ENCODE results near the gene PDCL3. TPM values are rescaled to one million over a fixed set of nuclear protein-coding genes. Genes with fewer than 3 reads are reported as not detected.

PDCL3 gene
- total RNA-seq, 1 donor from 2014 or later: 25.3 TPM

DNA sequence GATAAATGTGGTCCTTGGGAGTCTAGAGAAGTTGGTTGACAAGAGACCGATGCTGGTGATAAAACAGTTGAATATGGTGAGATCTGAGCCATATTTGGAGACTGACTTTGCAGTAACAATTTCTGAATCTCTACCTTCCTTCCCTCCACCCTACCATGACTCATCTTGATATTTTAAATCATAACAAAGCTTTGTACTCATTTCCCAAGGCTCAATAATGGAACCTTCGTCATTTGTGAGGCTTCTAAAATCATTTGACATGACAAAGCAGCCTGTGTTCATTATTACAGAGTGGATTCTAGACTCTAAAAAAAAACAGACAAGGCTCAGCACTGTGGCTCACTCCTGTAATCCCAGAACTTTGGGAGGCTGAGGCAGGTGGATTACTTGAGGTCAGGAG is 38.5 kb upstream of the PDCL3 start:
- H3K27me3 ChIP-seq (ENCODE audit: control insufficient read depth, insufficient read depth, low read length): no peaks in the 10 kb centered on the region
- H3K36me3 ChIP-seq (ENCODE audit: control insufficient read depth, insufficient read depth, low read length): no peaks in the 10 kb centered on the region
- H3K4me3 ChIP-seq (ENCODE audit: low read depth, low read length): no peak overlapping the region
- no peak for FAIRE-seq
- no peak for DNase-seq (ENCODE audit: low read depth)
- TF ChIP-seq, protein P1, sequence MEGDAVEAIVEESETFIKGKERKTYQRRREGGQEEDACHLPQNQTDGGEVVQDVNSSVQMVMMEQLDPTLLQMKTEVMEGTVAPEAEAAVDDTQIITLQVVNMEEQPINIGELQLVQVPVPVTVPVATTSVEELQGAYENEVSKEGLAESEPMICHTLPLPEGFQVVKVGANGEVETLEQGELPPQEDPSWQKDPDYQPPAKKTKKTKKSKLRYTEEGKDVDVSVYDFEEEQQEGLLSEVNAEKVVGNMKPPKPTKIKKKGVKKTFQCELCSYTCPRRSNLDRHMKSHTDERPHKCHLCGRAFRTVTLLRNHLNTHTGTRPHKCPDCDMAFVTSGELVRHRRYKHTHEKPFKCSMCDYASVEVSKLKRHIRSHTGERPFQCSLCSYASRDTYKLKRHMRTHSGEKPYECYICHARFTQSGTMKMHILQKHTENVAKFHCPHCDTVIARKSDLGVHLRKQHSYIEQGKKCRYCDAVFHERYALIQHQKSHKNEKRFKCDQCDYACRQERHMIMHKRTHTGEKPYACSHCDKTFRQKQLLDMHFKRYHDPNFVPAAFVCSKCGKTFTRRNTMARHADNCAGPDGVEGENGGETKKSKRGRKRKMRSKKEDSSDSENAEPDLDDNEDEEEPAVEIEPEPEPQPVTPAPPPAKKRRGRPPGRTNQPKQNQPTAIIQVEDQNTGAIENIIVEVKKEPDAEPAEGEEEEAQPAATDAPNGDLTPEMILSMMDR (IDR thresholded peaks at IDR 0.05; ENCODE audit: insufficient read depth, low read length, severe bottlenecking): no peak

DNA sequence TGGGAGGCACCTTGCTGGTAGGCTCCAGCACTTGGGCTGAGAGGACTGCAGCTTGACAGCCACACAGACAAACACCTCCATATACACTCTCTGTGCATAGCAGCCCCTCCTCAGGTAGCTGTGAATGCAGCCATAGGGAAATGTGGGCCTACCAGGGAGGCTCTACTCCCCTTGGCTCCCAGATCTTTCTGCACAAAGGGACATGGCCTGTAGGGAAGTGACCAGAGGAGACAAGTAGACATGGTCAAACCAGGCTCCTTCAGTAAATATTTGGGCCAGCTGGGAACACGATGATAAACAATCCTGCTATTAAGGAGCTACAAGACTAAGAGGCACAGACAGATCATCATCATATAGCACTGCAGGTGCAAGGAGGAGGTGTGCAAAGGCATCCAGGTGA is 35.9 kb upstream of the PDCL3 start:
- no peaks in the 10 kb centered on the region for H3K27me3 ChIP-seq (ENCODE audit: control insufficient read depth, insufficient read depth, low read length)
- no peak for DNase-seq (ENCODE audit: low read depth)

DNA sequence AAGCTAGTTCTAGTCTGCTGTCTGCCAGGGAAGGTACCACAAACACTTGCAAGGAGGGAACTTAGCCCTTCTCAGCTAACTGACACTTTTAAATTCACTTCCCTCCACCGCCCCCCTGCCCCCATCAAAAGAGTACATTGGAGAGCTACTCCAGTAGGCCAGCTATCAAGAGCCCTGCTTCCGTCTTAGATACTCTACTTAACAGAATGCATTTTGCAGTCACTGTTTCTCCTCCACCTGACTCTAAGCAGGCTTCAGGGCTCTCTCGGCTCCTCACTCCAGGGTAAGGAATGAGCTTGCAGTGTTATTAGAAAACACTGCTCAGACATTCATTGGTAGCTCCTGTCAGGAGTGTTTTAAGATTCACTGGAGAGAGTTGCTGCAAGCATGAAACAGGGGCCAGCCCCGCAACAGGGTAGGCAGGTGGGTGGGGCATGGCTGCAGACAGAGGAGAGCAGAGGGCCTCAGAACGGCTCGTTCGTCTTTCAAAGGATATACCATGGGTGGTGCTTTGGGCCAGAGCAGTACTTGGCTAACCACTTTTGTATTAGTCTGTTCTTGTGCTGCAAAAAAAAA is 35.3 kb upstream of the PDCL3 start:
- Histone ChIP-seq H3K27me3 (ENCODE audit: control insufficient read depth, insufficient read depth, low read length) (no peaks in the 10 kb centered on the region), H3K4me3 (ENCODE audit: low read depth, low read length) (no peak overlapping the region), H3K36me3 (ENCODE audit: control insufficient read depth, insufficient read depth, low read length) (no peaks in the 10 kb centered on the region)
- no peak for FAIRE-seq
- DNase-seq (ENCODE audit: low read depth): no peak
- TF ChIP-seq, protein P1 (IDR thresholded peaks at IDR 0.05; ENCODE audit: insufficient read depth, low read length, severe bottlenecking): no peak

More for the DNA sequence above, 35.9 kb upstream of the PDCL3 start:
- H3K36me3 ChIP-seq (ENCODE audit: control insufficient read depth, insufficient read depth, low read length): no peaks in the 10 kb centered on the region
- no peak for FAIRE-seq
- no peak overlapping the region for H3K4me3 ChIP-seq (ENCODE audit: low read depth, low read length)
- TF ChIP-seq, protein P1 (IDR thresholded peaks at IDR 0.05; ENCODE audit: insufficient read depth, low read length, severe bottlenecking): no peak

DNA sequence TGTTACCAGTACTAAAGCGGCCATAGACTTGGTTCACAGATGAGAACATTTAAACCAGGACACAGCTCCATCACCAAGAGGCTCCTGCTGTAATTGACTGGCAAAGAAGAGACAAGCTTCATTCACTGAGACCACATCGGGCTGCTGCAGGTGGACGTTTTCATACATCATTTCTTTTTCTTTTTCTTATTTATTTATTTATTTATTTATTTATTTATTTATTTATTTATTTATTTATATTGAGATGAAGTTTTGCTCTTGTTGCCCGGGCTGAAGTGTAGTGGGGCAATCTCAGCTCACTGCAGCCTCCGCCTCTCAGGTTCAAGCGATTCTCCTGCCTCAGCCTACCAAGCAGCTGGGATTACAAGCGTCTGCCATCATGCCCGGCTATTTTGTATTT is 33.6 kb upstream of the PDCL3 start:
- FAIRE-seq: no peak
- no peak overlapping the region for H3K4me3 ChIP-seq (ENCODE audit: low read depth, low read length)
- no peaks in the 10 kb centered on the region for H3K36me3 ChIP-seq (ENCODE audit: control insufficient read depth, insufficient read depth, low read length)
- no peaks in the 10 kb centered on the region for H3K27me3 ChIP-seq (ENCODE audit: control insufficient read depth, insufficient read depth, low read length)
- TF ChIP-seq, protein P1 (IDR thresholded peaks at IDR 0.05; ENCODE audit: insufficient read depth, low read length, severe bottlenecking): no peak
- DNase-seq (ENCODE audit: low read depth): no peak

DNA sequence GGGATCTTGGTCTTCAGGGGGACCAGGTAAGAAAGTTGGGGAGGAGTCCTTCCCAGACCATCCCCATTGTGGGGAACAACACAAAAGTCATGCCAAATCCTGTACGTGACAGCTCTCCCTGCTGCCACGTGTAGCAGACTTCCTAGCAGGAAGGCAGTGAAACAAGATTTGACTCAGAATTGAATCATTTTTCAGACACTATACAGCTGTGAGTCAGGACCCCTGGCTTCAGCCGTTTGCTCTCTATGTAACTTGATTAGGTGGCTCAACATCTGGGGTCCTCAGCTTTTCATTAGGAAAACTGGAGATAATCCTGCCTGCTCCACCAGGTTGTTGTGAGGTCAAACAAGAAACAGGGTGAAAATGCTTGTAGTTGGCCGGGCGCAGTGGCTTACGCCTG is 32.9 kb upstream of the PDCL3 start:
- FAIRE-seq (no peak), DNase-seq (ENCODE audit: low read depth) (peak; percentile 27)
- H3K36me3 ChIP-seq (ENCODE audit: control insufficient read depth, insufficient read depth, low read length): no peaks in the 10 kb centered on the region
- H3K27me3 ChIP-seq (ENCODE audit: control insufficient read depth, insufficient read depth, low read length): no peaks in the 10 kb centered on the region
- TF ChIP-seq, protein P1 (IDR thresholded peaks at IDR 0.05; ENCODE audit: insufficient read depth, low read length, severe bottlenecking): no peak
- H3K4me3 ChIP-seq (ENCODE audit: low read depth, low read length): no peak overlapping the region

DNA sequence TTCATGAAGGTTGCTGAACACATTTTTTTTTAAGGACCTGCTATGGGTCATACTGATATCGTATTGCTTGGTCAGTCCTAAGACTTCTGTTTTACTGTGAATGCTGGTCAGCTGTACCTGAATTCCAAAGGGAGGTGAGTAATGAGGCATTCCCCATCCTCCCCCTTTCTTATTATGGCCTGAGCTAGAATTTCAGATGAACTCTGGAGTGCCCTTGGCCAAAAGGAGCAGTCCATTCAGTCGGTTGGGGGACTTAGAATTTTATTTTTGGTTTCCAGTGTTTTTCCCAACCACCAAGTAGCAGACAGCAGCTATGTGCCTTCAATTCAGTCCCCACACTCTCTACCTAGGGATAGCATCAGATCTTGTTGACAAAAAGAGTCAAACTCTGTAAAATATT is 26.9 kb upstream of the PDCL3 start:
- Histone ChIP-seq H3K27me3 (ENCODE audit: control insufficient read depth, insufficient read depth, low read length) (no peaks in the 10 kb centered on the region), H3K4me3 (ENCODE audit: low read depth, low read length) (no peak overlapping the region), H3K36me3 (ENCODE audit: control insufficient read depth, insufficient read depth, low read length) (no peaks in the 10 kb centered on the region)
- FAIRE-seq (no peak), DNase-seq (ENCODE audit: low read depth) (no peak)
- TF ChIP-seq, protein P1 (IDR thresholded peaks at IDR 0.05; ENCODE audit: insufficient read depth, low read length, severe bottlenecking): no peak
